ENCODE measurements around the gene ZBTB2.

The ZBTB2 gene

DNA sequence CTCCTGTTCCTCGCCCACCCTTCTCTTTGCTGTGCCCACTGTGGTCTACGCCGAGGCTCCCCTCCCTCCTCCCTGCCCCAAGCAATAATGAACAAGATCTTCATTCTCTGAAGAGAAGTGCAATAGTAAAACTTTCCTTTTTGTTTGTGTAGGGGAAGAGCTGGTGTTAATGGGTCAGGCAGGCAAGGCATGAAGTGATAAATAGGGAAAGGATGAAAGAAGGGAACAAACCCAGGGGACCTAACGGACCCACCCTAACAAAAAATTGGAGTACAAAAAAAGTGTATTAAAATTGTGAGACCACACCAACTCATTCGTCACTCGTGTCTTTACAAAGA, 66.9 kb downstream of the ZBTB2 start:
- H3K27ac ChIP-seq, result no peak overlapping the region
- TF ChIP-seq, protein P1, sequence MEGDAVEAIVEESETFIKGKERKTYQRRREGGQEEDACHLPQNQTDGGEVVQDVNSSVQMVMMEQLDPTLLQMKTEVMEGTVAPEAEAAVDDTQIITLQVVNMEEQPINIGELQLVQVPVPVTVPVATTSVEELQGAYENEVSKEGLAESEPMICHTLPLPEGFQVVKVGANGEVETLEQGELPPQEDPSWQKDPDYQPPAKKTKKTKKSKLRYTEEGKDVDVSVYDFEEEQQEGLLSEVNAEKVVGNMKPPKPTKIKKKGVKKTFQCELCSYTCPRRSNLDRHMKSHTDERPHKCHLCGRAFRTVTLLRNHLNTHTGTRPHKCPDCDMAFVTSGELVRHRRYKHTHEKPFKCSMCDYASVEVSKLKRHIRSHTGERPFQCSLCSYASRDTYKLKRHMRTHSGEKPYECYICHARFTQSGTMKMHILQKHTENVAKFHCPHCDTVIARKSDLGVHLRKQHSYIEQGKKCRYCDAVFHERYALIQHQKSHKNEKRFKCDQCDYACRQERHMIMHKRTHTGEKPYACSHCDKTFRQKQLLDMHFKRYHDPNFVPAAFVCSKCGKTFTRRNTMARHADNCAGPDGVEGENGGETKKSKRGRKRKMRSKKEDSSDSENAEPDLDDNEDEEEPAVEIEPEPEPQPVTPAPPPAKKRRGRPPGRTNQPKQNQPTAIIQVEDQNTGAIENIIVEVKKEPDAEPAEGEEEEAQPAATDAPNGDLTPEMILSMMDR (conservative IDR thresholded peaks at IDR 0.05; ENCODE audit: low read depth, low read length), result peak; percentile 42
- H2AFZ ChIP-seq (ENCODE audit: low read depth), result peak overlapping the region; percentile 38; the same call in 1 of the 2 replicates
- no peaks in the 10 kb centered on the region for H3K36me3 ChIP-seq (ENCODE audit: insufficient read depth)
- H4K20me1 ChIP-seq (ENCODE audit: insufficient read depth), result no peaks in the 10 kb centered on the region
- H3K4me3 ChIP-seq (IDR thresholded peaks at IDR 0.05; ENCODE audit: insufficient read depth, low read depth, low read length), result no peak overlapping the region
- peaks cover 6% of the 10 kb centered on the region; the same call in 1 of the 2 replicates for H3K27me3 ChIP-seq (ENCODE audit: insufficient read depth, low read depth)
- no peak overlapping the region for H3K9ac ChIP-seq
- H3K4me1 ChIP-seq (ENCODE audit: low read depth, poor library complexity, severe bottlenecking), result peaks cover 18% of the 10 kb centered on the region
- no peaks in the 10 kb centered on the region for H3K79me2 ChIP-seq (ENCODE audit: insufficient read depth, low read depth)
- peak overlapping the region; percentile 38 for H3K4me2 ChIP-seq

DNA sequence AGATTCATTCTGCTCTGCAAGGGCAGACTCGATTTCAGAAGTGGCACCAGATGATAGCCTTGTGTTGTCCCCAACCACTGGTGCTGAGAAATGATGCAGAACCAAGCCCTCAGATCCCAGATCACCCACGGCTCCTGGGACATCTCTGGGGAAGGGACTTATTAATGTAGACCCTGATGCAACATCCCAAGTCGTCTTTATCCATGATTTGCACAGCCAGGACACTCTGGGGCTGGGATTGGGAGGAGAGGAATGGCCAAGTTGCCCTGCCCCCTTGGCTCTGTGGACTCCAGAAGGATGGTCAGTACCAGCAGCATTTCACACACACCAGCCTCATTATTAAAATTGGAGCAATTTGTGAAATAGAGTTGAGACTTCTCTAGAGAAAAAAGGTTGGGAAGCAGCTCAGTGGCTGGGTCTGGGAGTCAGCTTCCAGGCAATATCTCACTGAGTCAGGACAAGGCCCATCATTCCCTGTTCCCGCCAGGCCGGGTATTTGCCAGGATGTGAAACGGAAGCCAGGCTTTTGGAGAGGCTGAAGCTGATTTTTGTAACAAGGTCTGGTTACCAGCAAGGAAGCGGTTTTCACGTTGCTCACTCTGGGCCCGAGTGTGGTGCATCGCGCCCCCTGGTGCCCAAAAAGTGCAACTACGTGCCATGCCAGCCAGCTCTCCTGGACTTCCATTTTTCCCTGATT, 67.4 kb downstream of the ZBTB2 start:
- no peak overlapping the region for H3K4me3 ChIP-seq (IDR thresholded peaks at IDR 0.05; ENCODE audit: insufficient read depth, low read depth, low read length)
- H3K9ac ChIP-seq, result no peak overlapping the region
- TF ChIP-seq, protein P1 (conservative IDR thresholded peaks at IDR 0.05; ENCODE audit: low read depth, low read length), result peak; percentile 96
- H2AFZ ChIP-seq (ENCODE audit: low read depth), result peak overlapping the region; percentile 38; the same call in 1 of the 2 replicates
- H3K79me2 ChIP-seq (ENCODE audit: insufficient read depth, low read depth), result no peaks in the 10 kb centered on the region
- H3K36me3 ChIP-seq (ENCODE audit: insufficient read depth), result no peaks in the 10 kb centered on the region
- no peak overlapping the region for H3K27ac ChIP-seq
- H3K27me3 ChIP-seq (ENCODE audit: insufficient read depth, low read depth), result peaks cover 6% of the 10 kb centered on the region; the same call in 1 of the 2 replicates
- H3K4me2 ChIP-seq, result peak overlapping the region; percentile 38
- H4K20me1 ChIP-seq (ENCODE audit: insufficient read depth), result no peaks in the 10 kb centered on the region
- peaks cover 15% of the 10 kb centered on the region for H3K4me1 ChIP-seq (ENCODE audit: low read depth, poor library complexity, severe bottlenecking)

DNA sequence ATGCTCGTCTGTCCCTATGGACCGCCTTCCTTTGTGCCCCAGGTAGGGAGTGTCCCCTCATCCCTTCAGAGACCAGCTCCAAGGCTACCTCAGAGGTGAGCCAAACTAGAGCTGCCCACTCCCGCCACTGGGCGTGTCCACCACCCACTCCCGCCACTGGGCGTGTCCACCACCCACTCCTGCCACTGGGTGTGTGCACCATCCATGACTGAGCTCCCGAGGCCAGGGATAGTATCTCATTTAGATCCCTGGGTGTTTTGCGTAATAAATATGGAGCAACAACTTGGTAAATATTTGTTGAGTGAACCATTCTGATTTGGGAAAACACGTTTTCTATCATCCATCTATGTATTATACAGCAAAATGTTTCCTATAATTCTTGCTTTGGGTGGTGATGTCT, 68.8 kb downstream of the ZBTB2 start:
- H3K4me3 ChIP-seq (IDR thresholded peaks at IDR 0.05; ENCODE audit: insufficient read depth, low read depth, low read length), result no peak overlapping the region
- H3K36me3 ChIP-seq (ENCODE audit: insufficient read depth), result no peaks in the 10 kb centered on the region
- no peaks in the 10 kb centered on the region for H3K79me2 ChIP-seq (ENCODE audit: insufficient read depth, low read depth)
- no peak overlapping the region for H3K27ac ChIP-seq
- H3K4me2 ChIP-seq, result no peak overlapping the region
- peaks cover 6% of the 10 kb centered on the region; the same call in 1 of the 2 replicates for H3K27me3 ChIP-seq (ENCODE audit: insufficient read depth, low read depth)
- no peak overlapping the region for H3K9ac ChIP-seq
- no peak overlapping the region for H2AFZ ChIP-seq (ENCODE audit: low read depth)
- TF ChIP-seq, protein P1 (conservative IDR thresholded peaks at IDR 0.05; ENCODE audit: low read depth, low read length), result no peak
- H3K4me1 ChIP-seq (ENCODE audit: low read depth, poor library complexity, severe bottlenecking), result peaks cover 15% of the 10 kb centered on the region
- H4K20me1 ChIP-seq (ENCODE audit: insufficient read depth), result no peaks in the 10 kb centered on the region

DNA sequence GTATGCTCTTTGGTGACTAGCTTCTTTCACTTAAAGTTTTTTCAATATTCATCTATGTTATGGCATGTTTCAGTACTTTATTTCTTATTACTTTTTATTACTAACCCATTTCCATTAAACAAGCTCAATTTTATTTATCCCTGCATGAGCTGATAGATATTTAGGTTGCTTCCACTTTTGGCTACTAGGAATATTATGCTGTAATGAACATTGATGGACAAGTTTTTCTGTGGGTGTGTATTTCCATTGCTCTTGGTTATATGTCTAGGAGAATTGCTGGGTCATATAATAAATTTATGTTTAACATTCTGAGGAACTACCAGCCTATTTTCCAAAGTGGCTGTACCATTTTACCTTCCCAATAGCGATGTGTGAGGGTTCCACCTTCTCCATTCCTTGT, 69.9 kb downstream of the ZBTB2 start:
- Histone ChIP-seq H3K79me2 (ENCODE audit: insufficient read depth, low read depth) (no peaks in the 10 kb centered on the region), H4K20me1 (ENCODE audit: insufficient read depth) (no peaks in the 10 kb centered on the region), H3K27ac (no peak overlapping the region), H3K27me3 (ENCODE audit: insufficient read depth, low read depth) (peaks cover 6% of the 10 kb centered on the region; the same call in 1 of the 2 replicates), H3K4me2 (no peak overlapping the region), H2AFZ (ENCODE audit: low read depth) (no peak overlapping the region), H3K9ac (no peak overlapping the region), H3K4me1 (ENCODE audit: low read depth, poor library complexity, severe bottlenecking) (peaks cover 15% of the 10 kb centered on the region), H3K36me3 (ENCODE audit: insufficient read depth) (no peaks in the 10 kb centered on the region), H3K4me3 (IDR thresholded peaks at IDR 0.05; ENCODE audit: insufficient read depth, low read depth, low read length) (no peak overlapping the region)
- TF ChIP-seq, protein P1 (conservative IDR thresholded peaks at IDR 0.05; ENCODE audit: low read depth, low read length), result no peak

Measured in KMS-11 (cell line).